Stimulated activated CD4-positive, alpha-beta T cell treated with anti-CD3 and anti-CD28 coated beads, Interleukin-4, amount 100 ng/mL, for 24 hours (primary cell): ENCODE measurements around the gene FGD5.

ENCODE experiments used
- DNase-seq: peaks from one replicate; pipeline ENCODE4 v3.0.0-alpha.2; 2020

Gene FGD5

DNA sequence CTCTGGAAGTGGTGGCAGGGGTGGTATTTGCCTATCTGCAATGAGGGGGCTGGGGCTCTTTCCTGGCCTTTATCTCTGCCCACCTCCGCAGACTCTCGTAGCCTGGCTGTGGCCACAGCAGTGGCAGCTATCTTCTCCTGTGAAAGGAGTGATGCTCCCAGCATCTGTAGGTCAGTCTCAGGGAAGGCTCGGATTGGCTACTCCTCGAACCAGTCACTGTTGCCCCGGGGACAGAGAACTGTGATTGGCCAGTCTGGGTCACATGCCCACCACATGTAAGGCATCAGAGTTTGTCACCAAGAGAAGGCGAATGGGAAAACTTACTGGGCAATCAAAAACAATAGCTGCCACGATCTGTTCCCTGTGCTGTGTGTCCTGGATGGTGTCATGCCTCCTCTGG is 30.1 kb upstream of the FGD5 start:
- no peak for DNase-seq

DNA sequence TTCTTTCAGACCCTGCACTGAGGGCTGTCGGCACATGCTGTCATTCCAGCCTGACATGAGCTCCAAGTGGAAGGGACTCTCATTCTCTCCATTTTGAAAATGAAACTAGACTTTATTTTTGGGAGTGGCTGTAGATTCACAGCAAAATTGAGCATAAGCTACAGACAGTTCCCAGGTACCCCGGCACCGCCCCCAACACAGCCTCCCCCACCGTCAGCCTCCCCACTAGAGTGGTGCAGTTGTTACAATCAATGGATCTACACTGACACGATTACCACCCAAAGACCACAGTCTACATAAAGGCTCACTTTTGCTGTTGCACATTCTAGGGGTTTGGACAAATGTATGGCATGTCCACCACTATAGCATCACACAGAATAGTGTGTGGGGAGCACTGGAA is 29.5 kb upstream of the FGD5 start:
- no peak for DNase-seq

DNA sequence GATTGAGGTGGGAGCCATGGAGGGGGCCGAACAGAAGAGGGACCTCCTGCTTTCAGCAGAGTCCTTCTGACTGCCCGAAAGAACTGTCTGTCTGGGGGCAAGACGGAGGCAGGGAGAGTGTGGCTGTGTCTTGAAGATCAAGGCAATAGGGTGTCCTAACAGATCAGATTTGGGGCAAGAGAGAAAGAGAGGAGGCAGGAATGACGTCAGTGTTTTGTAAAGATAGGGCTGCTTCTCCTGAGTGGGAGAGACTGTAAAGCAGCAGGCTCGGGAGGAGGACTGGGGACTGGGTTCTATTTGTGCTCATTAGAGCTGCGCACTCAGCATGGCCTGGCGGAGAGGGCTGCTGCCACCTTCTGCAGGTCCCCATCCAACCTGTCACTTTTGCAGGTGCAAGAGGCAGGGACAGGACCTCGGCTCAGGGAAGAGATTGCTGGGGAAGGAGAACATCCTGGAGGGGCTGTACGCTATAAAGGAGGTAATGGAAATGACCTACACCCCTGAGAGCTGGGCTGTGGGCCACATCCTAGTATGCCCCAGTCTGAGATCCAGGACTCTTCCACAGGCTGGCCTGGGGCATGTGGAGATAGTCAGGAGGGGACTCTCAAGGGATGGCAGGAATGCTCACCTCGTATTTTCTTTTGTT is 29.0 kb upstream of the FGD5 start:
- DNase-seq = no peak

DNA sequence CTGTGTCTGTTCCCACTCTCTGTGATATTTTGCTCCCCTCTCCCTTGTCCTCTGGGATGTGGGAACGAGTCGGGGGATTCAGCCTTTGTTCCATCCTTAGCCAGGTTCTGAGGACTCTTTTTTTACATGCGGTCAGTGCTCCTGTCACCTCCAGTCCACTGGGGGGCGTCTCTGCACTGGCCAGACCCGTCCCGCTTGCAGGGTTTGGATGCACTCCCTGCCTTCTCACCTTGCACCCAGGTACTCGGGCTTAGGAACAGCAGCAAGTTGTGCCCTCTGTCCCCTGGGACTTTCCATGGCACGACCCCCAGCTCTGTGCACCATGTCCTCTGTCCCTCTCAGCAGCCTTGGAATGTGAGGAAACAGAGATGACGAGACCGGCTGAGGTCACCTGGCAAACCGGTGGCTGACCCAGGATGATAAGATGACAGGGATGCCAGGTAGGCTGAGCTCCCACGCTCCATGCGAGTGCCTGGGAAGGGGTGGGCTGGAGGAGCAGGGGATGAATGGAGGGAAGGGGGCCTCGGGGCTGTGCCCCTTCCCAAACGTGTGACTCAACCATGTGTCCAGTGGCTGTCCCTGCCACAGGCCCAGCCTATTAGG is 27.3 kb upstream of the FGD5 start:
- peak; percentile 47 for DNase-seq

DNA sequence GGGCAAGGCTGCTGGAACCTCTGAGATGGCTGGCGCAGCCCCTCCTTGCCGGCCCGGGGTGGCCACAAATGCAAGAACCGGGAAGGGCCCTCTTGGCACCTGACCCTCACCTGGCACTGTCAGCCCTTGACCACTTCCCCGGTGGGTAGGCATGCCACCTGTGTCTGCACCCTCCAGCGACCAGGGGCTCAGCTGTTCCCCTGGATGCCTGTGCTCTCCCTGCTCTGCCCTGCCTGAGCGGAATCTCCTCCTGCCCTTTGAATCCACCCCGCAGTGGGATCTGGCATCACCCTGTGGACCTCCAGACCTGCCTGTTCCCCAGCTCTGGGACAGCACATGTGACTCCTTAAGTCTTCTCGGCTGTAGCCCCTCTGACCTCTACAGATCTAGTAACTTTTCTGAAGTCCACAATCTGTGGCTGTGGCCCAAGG is 26.1 kb upstream of the FGD5 start:
- DNase-seq = no peak

DNA sequence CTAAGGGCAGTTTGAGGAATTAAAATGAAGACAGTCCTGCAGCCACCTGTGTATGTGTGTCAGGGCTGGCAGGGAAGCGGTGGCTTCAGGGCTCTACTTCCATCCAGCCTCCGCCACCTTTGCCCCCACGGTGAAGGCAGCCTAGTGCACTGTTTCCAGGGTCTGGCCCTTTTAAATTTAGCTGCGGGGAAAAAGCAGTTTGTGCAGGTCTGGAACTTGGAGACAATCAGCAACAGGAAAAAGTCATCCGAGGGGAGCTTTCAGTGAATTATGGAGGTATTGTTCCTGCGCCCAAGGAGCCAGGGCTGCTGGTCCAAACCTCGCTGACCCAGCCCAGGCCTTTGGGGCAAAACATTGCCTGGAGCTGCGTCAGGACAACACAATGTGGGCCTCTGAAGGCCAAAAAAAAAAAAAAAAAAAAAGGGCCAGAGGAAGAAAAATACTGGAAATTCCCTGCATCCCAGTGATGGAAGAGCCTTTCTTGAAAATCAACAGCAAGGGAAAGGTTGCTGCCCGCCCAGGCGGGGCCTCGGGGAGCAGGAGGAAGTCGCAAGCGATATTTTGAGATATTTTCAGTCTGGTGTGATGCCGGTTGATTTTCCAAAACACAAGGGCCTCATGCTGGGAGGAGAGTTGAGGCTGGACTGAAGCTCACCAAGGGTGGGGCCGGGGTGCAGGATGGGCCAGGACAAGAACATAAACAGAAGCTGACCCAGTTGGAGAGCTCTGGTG is 25.5 kb upstream of the FGD5 start:
- no peak for DNase-seq

DNA sequence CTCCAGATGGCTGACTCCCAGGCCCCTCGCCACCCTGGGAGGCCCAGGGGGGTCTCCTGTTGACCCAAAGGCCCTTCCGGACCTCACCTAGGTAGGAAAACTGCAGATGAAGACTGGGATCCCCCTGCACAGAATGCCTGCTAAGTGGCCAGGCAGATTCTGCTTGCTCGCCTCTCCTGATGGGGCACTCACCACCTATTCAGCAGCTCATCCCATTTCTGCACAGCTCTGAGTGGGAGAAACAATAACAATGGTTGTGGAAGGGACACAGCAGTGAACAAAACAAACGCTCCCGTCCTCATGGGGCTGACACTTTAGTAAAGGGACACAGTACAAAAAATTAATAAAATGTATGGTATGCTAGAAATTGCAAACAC is 24.9 kb upstream of the FGD5 start:
- DNase-seq = no peak

DNA sequence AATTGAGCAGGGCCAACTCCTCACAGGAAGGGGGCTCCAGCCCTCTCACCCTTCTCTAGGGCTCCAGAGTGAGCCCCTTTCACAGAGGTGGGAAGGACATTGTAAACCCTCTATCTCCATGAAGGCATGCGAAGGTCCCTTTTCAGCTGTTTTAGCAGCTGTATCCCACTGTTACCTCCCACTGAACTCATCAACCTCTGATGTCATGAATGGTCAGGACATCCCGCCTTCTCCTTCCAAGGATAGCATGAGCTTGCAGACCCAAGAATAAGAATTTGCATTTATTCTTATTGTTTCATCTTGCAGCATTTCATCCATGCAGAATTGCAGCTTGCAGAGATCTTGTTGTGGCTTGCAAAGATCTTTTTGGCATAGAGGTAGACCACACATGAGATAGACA is 24.3 kb upstream of the FGD5 start:
- DNase-seq = no peak

DNA sequence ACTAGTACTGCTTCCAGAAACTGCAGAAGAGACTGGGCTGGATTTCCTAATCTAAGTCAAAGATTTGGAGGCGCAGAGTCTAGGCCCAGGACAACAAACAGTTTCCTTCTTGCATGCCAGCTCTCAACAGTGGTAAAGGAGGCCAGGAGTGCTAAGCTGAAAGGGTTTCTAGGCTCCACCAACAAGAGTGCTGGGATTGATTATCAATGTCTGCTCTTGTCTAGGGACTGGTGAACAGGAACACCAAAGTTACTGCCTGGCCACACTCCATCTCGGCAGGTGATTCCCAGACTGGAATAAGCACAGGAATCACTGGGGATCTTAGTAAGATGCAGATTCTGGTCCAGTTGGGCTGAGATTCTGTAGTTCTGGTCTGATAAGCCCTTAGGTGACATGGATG is 22.8 kb upstream of the FGD5 start:
- no peak for DNase-seq

DNA sequence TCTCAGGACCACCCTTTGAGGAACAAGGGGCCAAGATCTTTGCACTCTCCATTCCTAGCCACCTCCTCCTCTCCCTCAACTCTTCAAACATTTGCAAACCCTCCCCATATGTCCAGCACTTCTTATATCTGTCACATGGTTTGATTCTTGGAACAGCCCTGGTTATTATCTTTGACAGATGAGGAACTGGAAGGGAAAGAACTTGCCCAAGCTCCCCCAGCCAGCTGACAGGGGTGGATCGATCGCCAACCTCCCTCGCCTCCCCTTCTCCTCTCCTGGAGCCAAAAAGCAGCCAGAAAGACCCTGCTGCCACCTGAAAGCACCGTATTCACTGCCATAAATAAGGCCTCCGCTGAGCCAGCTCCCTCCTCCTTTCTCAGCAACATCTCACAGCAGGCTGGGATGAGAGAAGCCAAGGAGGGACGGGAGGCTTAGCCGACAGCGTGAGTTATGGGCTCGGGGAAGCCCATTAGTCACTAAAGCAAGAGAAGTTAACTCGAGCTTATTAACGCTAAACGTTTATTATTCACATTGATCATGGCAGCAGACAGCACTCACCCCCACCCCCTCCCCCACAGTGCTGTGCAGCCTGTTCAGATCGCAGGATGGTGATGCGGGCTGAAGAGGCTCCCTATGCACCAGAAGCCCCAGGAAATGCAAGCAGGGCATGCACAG is 22.2 kb upstream of the FGD5 start:
- no peak for DNase-seq

DNA sequence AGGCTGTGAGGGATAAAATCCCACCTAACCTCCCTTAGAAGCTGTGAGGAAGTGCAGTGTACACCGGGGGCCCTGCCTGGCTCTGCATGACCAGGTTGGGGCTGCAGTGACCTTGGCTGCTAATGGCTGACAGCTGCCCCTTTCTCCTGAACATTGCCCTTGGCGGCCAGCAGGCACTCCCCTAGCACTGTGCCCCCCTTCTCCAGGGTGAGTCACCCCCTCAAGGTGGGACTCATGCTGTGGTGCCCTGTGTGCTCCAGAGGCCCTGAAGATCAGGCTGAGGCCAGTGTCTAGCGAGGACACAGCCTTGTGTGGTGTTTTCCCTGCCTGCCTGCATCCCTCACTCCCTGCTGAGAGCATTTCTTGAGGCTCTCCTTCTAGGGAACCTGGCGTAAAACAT is 21.0 kb upstream of the FGD5 start:
- DNase-seq = no peak

DNA sequence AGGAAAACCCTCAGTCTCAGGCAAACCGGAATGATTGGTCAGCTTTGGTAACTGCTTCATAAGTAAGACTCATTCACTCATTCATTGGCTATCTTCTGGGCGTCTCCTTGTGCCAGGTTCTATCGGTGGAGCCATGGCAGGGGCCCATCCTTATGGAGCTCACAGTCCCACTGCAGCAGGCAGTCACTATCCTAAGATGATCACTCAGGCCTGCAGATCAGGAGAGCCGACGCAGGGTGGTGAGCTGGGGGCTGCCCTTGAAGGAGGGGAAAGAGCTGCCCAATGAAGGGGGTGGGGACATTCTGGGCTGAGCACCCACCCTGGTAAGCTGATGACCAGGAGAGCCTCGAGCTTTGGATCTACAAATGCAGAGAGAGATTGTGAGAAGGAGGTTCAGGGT is 20.5 kb upstream of the FGD5 start:
- DNase-seq = no peak

DNA sequence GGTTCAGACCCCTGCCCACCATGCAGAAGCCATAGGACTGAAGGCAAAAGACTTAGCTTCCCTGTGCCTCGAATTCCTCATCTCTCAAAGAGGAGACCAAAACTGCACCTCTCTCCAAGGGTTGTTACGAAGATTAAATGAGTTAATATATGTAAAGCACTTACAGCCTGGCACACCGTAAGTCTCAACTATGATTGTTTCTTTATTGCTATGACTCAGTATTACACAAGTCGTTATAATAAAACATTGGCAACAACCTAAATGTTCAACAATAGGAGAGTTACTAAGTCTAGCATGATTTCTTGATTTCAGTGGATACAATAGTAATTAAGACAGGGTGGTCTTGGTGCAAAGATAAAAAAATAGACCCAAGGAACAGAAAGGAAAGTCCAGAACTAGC is 19.6 kb upstream of the FGD5 start:
- no peak for DNase-seq

DNA sequence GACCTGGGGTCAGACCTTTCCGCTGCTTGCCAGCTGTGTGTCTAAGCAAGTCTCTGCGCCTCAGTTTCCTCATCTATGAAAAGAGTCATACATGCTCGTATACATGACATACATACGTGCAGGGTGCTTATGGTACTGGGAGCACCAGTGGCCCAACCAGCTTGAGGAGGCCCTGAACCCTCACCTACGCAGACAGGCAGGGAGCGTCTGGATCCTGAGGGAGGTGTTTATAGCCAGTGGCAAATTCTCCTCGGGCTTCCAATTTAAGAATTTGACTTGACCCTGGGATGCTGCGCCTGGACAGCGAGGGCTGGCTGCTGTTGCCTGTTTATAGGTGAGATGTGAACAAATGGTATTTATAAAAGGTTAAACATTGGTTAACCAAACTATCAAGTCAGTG is 17.7 kb upstream of the FGD5 start:
- DNase-seq = no peak

DNA sequence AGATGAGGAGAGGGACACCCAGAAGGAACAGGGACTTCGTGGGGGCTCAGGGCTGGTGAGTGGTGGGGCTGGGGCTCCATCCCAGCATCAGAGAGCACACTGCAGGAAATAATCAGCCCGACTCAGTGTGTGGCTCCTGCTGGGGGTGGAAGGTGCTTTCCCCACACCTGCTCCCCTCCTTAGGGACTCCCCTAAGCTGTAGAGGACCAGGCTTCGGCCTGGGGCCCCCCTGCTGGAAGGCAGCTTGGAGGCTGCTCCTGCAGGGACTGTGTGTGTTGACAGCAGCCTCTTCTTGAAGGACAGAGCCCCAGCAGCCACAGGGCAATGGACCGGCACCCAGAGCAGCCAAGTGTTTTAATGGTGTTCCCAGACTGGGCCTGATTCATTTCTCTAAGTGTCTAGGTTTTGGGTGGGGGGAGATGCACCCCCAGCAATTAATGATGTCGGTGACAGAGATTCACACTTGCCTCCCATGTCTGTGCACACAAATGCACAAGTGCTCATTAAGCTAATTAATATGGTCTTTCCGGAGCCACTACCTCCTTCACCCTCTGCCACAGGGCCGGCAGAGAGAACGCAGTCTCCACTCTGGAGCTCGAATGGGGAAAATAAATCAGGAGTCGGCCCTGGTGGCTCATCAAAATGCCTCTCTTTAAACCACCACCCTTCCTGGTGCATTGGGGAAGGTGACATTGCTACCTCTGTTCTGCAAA is 16.9 kb upstream of the FGD5 start:
- no peak for DNase-seq

DNA sequence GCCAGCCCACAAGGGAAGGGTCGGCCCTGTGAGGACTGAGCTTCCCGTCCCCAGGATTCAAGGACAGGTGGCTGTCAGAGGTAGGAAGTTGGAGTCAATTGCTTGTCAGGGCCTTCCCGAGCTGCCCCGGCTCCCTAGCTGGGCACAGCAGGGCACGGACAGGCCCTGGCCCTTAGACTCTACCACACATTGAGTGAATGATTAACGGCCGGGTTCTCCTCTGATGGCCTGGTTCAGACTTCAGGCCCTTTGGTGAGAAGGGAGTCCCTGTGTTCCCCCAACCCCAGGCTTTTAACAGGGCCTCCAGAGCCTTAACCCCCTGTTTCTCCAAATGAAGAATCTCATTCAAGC is 16.4 kb upstream of the FGD5 start:
- no peak for DNase-seq

DNA sequence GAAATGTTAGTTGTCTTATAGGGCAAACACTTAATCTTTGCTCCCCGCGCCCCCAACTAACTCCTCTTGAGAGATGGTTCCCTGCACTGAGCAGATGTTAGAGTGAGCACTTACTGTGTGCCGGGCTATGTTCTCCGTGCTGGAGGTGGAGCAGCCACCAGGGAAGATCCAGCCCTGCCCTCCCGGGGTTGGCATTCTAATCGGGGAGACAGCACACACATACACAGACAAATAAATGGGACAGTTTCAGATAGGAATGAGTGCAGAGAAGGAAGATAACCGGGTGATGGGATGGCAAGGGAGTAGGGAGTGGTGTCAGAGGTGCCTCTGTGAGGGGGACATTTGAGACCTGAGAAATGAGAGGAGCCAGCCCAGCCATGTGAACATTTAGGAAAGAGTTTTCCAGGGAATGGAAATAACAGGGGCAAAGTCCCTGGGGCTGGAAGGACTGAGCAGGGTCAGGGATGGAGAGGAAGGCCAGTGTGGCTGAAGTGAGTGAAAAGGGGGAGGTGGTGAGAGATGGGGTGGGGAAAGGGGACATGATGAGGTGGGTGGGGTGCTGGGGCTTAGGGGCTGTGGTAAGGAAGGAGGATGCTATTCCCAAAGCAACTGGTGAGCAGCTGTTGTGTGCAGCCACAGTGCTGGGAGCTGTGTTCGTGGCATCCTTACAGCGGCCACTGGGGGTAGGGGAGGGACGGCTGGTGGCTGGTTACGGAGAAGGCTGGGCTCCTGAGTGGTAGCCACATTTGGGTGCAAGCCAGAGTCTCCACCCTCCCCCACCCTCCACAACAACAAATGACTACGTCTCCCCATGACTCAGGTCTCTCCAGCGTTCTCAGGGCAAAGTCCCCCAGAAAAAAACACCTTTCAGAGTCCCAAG is 15.4 kb upstream of the FGD5 start:
- no peak for DNase-seq

DNA sequence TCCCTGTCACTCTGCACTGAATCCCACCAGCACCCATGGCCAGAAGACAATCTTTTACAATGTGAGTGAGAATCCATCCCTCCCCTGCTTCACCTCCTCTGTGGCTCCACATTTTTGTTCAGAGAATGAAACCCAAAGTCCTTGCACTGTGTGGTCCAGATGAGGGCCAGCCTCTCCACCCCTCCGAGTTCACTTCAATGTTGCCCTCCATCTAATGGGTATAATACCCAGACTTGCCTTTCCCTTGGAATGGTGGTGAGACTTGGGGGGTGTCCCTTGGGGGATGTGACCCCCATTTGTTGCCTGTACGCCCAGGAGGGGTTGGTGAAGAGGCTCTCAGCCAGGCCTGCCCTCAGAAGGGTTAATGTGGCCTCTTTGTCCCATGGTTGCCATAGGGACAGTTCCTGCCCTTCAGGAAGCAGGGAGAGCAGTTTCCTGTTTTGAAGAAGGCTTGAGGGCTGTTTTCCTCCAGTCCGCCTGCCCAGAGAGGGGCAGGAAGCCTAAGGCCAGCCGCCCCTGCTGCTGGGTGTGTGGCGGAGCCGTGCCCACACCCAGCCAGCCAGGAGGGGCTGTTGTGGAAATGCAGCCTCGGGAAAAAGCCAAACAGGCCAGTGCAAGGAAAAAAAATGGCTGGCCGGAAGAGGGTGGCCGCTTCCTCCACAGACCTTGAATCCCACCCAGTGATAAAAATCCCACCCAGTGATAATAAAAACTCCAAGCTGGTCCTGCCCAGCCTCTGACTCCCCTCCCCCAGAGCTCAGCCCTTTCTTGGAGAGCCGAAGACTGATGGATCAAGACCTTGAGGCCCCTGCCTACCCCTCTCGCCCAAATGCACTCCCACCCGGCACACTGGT is 14.6 kb upstream of the FGD5 start:
- no peak for DNase-seq

DNA sequence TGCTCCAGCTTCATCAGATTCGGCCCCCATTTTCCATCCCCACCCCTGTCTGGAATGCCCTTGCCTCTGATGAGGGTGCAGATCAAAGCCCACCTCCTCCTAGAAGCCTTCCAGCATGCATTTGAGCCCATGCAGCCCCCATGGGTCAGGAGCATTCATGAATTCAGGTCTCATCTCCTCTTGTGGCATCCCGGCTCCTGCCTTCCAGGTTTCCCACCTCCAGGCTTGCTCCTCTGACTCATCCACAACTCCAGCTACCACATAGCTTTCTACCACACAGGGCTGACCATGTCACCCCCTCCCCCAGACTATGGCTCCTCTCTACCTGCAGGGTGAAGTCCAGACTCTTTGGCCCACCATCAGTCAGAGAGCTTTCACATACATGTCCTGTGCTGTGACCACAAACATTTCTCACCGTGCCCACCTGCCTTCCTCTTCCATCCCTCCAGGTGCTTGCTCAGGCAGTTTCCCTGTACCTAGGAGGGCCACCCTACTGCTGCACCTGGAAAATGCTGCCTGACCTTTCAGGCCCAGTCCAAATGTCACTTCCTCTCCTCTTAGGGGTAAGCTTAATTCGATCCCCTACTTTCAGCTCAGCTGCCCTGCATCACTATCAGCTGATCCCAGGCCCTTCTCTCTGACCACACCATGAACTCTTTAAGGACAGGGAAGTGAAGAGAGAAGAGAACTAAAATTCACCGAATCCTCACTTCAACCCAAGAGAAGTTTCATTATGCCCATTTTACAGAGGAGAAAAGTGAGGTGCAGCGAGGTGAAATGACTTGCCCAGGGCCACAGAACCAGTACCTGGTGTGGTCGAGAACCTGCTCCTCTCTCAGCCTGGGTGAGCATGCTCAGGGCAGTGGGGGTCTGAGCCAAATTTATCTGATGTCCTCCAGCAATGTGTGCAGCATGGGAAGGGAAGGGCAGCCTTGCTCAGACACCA is 13.7 kb upstream of the FGD5 start:
- no peak for DNase-seq

DNA sequence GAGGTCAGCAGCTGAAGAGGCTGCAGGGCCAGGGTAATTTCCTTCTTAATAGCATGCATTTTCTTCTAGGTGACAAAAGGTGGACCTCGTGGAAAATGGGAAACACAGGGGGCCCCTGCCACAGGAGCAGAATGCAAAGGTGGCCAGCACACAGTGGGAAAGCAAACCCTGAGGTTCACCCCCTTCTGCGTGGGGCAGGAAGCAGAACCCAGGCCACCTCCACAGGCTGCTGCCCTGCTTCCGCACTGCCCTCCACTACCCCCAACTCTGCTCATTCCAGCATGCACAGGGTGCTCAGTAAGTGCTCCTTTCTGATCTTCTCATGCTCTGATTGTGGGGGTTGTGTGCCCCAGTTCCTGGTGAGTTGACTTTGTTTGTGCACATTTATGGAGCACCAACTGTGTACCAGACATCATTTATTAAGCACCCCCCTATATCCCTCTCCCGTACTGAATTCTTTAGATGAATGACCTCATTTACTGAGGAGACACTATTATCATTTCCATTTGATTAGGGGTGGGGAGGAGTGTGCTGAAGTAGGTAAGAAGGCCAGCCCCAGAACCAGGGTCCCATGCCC is 12.7 kb upstream of the FGD5 start:
- DNase-seq = no peak
